Activated T-helper 9 cell treated with anti-CD3 and anti-CD28 coated beads, Interleukin-2, amount 50 U/mL, for 16 hours (primary cell): ENCODE measurements around the gene ANKRD39.
A peak's percentile ranks its signal among the peaks of the same experiment; 100 is the strongest.
"Not testable (repeated sequence)": the region's sequence is repeated elsewhere in the genome, so short reads cannot be mapped to it uniquely, and the experiment has no call there.

ENCODE experiments used
- DNase-seq: peaks from one replicate; pipeline ENCODE4 v3.0.0-alpha.2; 2020; ENCODE audit warnings: low read depth

Gene ANKRD39, protein sequence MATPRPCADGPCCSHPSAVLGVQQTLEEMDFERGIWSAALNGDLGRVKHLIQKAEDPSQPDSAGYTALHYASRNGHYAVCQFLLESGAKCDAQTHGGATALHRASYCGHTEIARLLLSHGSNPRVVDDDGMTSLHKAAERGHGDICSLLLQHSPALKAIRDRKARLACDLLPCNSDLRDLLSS

DNA sequence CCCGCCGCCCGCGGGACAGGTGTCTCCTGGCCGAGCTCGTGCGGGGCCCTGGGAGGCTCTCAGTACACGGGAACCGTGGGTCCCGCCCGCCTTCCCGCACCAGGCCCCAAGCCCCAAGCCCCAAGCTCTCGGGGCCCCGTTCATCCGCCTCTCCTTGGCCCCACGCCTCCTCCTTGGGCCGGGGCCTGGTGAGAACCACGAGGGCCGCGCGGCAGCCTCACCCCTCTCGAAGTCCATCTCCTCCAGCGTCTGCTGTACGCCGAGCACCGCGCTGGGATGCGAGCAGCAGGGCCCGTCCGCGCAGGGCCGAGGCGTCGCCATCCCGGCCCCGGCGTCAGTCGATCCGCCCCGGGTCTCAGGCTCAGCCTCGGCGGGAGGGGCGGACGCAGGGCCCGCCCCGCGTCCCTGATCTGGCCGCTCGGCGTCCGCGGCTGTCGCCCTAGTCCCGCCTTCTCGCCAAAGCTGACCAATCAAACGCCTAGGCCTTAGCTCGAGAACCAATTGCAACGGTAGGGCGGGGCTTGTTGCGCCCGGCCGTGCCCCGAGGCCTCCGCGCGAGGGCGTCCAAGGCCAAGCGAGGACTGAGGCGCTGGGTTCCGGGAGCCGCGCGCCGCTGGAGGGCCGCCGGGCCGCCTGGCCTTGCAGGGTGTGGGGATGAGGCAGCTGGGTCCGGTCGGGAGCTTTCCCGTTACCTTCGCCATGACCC is at the start of gene ANKRD39:
Gene ANKRD39, minus strand, starts transcription at position 350 of the 706 bp plus-strand sequence. Its CDS starts 29 bp downstream, at position 321.
- peak; percentile 96 for DNase-seq

DNA sequence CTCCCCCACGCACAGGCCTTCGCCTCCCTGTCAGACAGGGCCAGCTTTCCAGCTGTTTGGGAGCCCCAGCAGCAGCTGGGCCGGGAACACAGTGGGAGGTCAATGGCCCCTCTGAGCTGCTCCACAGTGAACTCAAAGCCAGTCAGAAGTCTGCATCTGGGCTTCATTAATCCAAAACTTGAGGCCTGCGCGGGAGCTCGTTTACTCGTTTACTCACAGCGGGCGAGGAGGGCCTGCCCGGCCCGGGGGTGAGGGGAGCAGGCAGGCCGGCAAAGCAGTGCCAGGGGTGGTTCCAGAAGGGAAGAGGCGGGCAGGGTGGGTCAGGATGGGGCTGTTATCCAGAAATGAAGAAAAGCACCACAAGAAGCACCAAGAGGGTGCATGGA is 48.9 kb upstream of the ANKRD39 start:
- DNase-seq = no peak

DNA sequence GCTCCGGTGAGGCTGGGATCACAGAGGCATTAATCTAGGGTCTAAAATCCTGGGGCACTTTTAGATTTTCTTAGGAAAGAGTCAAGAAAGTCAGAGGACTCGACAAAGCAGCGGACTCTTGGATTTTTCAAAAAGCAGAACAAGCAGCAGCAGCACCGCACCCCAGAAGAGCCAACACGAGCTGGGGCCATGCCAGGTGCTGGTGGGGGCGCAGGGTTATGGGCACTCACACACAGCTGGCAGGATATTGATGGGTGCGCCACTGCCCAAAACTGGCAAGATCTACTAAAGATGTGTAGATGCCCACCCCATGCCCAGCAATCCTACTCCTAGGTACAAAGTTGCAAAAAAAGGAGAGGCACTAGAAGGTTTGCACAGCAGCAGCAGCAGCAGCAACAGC is 46.0 kb upstream of the ANKRD39 start:
- DNase-seq = no peak

DNA sequence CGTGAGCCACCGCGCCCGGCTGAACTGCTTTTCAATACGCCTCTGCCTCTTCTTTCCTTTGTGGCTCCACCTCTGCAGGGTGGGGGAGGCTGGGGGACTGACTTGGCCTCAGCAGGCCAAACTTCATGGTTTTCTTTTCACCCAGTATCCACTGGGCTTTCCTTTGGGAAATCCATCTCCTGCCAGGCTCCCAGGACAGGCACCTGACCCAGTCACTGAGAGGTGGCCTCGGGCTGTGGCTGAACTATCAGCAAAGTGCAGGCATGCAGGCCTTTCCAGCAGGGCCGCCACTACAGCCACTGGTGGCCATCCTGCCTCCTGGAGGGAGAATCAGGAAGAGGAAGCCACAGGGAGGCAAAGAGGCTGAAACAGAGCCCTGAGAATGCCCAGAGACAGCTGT is 45.5 kb upstream of the ANKRD39 start:
- DNase-seq = no peak

DNA sequence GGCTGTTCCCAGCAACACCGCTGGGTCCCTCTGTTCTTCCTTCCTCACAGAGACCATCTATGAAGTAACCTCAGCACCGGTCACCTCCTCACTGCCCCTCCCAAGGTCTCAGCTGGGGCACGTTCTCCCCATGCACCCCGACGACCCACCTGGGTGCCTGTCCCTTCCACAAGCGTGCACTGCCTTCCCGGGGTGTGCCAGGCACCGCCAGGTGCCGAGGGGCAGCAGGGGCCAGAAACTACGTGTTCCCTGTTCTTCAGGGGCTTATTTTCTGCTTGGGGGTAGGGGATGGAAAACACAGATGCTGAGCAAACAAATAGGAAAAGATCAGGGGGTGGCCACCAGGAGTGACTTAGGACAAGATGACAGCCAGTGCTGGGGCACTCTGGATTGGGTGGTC is 42.4 kb upstream of the ANKRD39 start:
- no peak for DNase-seq

DNA sequence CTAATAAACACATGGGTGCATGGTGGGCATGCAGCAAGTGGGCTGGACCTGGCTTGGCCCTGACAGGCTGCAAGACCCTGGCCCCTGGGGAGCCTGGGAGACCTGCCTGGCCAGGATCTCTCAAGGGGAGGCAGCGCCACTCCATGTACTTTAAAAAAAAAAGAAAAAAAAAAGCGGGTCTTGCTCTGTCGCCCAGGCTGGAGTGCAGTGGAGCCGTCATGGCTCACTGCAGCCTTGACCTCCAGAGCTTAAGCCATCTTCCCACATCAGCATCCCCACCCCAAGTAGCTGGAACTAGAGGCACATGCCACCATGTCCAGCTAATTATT is 41.6 kb upstream of the ANKRD39 start:
- no peak for DNase-seq

DNA sequence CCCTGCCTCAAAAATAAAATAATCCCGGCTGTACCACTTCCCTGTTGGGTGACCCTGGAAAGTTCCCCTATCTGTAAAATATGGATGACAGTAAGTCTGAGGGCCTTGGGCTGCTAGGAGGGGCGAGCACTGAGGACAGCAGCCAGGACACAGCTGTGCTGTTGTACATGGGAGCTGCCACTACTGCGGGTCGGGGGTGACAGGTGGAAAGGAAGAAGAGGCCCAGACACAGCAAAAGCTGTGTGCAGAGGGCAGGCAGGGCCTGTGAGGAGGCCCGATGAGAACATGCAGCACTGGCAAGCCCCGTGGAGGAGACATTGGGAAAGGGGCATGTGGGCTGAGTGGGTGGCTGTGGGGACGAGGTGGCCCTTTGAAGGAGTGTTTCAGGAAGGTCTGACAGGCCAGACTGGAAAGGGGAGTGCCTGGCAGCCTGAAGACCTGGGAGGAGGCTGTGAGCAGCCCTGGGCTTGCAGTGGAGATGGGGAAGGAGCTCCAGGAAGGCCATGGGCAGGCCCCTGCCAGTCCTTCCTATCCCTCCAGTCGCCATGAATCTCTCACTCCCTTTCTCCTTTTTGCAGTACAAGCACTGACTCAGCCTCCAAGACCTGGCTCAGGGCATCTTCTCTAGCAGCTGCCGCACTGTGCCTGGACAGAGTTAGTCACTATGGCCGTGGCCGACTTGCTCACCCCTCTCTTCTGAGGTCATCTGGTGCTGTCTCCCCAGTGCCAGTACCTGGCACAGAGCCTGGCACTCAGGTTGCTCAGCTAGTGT is 41.0 kb upstream of the ANKRD39 start:
- DNase-seq = no peak

DNA sequence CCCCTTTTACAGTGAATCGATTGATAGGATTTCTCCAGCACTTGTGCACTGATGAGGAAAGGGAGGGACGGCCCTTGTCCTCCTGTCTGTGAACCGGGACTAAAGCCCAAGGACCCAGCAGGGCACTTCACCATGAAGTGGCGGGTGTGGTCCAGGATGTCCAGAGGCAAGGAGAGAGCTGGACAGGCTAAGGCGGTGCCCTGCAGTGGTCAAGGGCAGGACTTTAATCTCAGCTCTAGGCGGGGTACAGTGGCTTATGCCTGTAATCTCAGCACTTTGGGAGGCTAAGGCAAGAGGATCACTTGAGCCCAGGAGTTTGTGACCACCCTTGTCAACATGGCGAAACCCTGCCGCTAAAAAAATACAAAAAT is 40.3 kb upstream of the ANKRD39 start:
- no peak for DNase-seq

DNA sequence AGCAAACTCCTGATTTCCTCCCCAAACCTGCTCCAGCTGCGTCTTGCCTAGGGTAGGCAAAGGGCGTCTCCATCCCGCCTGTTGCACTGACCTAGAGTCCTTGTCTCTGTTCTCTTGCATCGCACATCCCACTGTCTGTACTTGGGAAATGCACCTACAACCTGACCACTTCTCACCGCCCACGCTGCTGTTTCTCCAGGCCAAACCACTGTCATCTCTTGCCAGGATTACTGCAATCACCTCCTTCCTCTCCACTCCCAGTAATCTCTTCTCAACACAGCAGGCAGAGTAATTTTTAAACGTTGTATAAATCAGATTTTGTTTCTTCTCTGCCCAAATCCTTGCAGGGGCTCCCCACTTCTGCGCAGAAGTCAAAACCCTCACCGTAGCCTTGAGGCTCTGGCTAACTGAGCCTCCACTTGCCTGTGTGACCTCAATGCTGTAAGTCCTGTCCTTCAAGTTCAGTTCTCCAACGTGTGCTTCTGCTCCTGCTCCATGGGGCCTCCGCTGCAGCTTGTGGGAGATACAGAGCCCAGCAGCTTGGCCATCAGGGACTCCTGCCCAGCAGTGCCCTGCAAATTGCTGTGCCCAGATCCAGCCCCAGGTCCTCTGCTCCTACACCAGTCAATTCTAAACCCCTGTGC is 39.8 kb upstream of the ANKRD39 start:
- no peak for DNase-seq

DNA sequence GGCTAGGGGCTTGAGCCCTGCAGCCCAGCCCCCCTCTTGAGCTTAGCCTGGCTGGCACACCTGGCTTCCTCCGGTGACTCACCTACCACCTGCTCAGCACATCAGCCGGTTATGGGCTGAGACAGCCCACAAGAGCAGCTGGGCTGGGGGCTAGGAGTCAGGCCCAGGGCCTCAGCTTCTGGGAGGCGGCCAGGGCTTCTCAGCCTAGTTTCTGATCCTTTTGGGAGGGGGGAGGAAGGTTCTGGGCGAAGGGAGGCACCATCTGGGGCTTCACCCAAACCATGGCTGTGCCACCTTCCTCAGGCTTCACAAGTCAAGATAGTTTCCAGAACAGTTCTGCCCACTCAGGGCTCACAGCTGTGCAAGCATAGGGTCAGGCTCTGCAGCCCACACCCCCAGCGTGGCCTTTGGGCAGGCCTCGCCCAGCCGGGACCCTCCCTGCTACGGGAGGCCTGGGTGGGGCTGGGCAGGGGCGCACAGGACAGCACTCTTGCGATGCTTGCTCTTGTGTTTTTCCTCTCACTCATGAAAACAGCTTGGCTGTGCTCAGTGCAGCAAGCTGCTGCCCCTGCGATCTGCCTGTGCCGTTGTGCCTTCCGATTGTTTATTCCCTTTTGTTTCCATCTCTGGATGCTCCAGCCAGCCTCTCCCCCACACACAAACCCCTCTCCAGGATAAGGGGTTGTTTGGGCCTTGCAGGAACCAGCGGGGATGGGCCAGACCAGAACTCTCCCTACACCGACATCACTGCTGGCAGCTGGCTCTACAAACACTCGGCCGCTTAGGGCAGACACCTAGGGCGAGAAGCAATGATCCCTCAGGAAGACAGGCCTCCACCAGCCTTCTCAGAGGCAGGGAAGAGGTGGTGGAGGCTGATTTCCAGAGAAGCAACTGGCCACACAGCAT is 38.2 kb upstream of the ANKRD39 start:
- no peak for DNase-seq

DNA sequence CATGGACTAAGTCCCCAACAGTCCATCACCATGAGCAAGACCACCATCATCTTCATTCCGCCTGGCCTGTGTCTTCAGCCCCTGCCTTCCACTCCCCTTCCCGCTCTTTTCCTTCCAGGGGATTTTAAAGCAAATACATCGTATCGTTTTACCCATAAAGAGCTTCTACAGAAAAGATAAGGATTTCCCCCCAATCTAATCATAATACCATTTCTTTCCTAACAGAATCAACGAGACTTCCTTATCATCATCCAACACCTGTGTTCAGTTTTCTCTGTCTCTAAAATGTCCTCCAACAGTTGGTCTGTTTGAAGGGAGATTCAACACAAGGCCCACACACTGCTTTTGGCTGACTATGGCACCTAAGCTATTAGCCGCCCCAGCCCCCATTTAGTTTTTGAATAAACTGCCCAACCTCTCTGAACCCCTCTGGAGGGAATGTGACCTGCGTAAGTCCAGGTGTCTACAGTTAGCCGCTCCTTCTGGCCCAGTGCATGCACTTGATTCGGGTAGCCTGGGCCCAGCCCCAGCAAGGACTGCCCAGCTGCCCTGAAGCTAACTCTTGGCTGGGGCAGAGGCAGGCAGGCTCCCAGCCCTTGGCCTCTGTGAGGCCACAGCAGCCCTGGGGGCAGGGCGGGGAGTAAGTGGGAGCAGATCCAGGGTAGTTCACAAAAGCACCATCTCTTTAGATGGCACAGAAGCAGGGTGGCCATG is 37.4 kb upstream of the ANKRD39 start:
- no peak for DNase-seq

DNA sequence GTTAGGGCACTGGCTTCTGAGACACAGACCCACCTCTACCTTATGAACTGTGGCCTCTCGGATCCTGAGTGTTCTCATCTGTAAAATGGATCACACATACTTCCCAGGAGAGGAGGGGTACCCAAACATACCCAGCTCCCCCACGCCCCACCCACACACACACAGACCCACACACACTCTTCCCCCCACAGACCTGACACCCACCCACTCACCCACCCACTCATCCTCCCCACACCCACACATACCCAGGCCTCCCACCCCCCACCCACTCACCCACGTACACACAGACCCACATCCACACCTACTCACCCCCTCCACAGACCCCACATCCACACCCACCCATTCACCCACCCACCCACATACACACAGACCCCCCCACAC is 36.3 kb upstream of the ANKRD39 start:
- DNase-seq = no peak

DNA sequence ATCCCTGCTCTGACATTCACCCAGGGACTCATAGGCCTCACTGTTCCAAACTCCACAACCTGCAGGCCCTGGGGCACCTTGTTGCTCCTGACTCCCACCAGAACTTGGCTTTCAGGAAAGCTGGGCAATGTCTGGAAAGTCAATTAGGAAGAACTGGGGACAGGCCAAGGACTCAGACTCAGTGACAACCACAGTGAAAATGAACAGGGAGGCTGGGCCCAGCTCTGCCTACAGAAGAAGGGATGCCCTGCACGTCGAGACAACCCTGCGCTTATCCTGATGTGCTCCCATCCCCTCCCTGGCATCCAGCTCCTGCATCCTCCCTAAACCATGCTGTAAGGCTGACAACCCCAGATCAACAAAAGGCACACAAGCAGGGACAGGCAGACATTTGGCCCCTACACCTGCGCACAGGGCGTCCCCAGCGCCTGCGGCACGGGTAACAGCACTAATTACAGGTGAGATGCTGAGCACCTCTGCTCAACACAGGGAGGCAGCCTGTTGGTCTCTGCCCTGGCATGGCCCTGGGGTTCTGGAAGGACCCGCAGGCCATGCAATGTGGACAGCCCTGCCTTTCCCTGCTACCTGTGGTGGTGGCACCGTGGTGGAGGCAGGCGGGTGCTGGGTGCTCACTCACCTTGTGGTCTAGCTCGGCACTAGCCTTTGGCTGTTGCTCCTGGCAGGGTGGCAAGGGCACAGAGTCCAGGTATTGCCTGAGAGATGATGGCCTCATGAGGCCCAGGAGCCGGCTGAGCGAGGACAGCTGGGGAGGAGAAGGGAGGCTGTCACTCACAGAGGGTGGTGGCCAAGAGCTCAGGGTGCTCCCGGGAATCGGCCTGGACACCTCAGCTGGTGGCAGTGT is 35.7 kb upstream of the ANKRD39 start:
- DNase-seq = no peak

DNA sequence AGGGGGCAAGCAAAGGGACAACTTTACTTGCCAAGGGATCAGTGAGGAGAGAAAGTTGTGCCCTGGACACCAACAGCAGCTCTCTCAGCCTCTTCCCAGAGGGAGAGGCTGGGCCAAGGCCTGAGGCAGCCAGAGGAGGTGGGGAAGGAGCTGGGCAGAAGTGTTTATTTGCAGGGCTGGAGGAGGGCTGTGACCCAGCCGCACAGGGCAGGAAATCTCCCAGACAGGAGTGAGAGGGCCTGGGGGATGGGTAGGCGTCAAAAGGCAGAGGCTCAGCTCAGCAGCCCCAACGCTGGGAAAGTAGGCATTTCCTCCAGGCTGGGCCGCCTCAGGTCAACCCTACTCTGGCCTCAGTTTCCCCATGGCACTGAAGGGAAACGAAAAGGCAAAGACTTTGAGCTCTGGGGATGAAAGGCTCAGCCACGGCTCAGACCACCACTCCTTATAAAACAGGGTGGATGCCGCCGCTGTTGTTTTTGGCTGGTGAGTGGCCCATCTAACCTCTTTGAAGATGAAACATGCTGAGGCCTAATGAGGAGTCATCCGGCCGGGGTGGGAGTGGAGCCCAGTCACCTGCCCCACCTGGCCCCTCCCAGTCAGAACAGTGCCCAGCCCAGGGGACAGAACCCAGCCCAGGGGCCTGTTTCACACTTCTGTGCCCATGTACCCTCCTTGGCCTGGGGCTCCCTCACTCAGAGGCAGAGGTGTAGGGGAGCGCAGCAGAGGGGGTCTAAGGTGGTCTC is 33.9 kb upstream of the ANKRD39 start:
- DNase-seq = no peak

DNA sequence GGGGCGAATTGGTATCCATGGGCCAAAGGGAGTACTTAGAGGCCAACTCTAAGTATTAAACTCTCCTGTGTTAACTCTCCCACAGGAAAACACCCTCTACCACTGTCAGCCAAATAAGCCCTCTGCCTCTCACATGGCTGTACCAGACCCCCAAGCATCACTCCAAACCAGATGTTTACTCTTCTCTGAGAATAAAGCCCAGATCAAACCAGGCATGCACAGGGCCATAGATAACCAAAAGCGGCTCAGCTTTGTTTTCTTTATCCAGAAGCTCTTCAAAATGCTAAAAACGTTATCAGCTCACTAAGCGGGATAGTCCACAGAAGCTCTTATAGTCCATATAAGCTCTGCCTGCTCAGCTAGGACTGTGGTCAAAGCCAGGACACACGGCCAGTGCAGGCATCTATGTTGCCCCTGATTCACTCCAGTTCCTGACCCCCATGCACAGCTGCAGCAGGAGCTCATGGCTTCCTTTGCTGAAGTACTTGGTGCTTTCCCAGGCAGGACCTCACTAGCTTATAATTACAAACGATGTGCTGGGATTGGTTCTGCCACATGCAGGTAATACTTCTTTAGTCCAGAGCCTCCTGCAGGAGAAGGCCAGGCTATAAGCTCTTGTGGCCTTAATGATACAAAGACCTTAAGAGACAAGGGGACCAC is 33.0 kb upstream of the ANKRD39 start:
- DNase-seq = no peak

DNA sequence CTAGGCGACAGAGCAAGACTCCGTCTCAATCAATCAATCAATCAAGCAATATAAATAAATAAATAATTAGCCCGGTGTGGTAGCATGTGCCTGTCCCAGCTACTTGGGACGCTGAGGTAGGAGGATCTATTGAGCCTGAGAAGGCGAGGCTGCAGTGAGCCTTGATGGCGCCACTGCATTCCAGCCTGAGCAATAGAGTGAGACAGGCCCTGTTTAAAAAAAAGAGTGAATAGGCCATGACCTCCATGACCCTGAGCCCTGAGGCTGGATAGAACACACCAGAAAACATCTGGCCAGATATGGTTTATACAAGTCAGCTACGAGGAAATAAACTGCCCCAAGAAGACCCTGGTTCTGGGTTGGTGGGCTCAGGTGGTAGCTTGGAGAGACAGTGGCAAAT is 32.4 kb upstream of the ANKRD39 start:
- no peak for DNase-seq

DNA sequence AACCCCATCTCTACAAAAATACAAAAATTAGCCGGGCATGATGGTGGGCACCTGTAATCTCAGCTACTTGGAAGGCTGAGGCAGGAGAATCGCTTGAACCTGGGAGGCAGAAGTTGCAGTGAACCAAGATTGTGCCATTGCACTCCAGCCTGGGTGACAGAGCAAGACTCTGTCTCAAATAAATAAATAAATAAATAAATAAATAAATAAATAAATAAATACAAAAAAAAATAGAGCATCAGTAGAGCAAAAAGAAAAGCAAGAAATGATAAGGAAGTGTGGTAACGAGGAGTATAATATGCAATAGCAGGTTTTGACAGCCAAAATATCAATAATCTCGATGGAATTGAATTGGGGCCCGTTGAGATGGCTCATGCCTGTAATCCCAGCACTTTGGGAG is 31.7 kb upstream of the ANKRD39 start:
- not testable (repeated sequence) for DNase-seq

DNA sequence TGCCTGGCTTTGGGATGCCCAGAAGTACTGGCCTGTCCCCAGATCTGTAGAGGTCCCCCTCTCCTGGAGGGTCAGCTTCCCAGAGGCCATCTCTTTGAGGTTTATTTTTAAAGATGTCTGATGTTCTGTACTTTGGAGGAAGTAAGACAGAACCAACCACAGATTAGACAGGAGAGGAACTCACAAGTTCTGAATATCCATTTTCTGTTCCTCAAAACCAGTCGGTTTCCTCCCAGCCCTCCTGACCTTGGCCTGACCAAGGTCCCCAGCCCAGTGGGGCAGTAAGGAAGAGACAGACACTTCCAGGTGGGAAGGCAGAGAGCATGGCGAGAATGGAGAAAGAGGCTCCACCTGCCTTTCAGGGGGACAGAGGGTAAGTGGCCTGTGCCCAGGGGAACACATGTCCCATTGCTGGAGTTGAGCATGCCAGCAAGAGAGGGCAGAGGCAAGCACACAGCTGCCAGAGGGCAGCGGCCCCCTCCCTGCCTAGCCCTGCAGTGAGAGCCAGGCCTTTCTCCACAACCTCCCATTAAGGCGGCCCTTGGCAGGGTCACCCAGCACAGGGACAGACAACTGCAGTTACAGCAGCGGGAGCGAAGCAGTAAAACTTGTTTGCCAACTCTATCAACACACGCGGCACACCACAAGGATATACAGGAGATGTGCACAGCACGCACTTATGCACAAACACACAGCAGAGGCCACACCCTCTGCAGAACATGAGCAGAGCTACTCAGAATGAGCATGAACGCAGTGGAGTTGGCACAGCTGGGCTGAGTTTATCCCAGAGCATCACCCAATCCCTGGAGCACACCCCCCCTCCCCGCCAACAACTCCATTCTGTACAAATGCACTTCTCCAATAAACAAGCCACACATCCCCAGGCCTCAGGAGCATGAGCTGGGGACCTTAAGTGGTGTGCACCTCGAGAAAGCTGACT is 30.5 kb upstream of the ANKRD39 start:
- no peak for DNase-seq
